Measurements from ENCODE around the gene HCFC1R1. TPM values are rescaled to one million over a fixed set of nuclear protein-coding genes. Genes with fewer than 3 reads are reported as not detected.

The HCFC1R1 gene
- total and polyA plus RNA-seq, 2 of the 8 experiments (the other 6 are each of a cell fraction or from before 2014, with no cell fraction given): 72.7 to 138 TPM

GRCh38 chr16:3035289-3035971 lies 11.7 kb upstream of the HCFC1R1 start (continued):
- TF ChIP-seq CHD7 (IDR thresholded peaks at IDR 0.05; ENCODE audit: insufficient replicate concordance, low read length) (no peak), CTBP2 (IDR thresholded peaks at IDR 0.05; ENCODE audit: borderline replicate concordance, insufficient read depth, insufficient read length, low read length) (no peak), BCL11A (IDR thresholded peaks at IDR 0.05; ENCODE audit: low read depth in 2 of 2, low read length in 2 of 2) (no peak), SIN3A (conservative IDR thresholded peaks at IDR 0.05 in 1 of 2, IDR thresholded peaks at IDR 0.05 in 1 of 2; ENCODE audit: low read depth in 1 of 2, low read length in 2 of 2) (no peak), NRF1 (IDR thresholded peaks at IDR 0.05; ENCODE audit: low read depth, low read length) (no peak), SAP30 (IDR thresholded peaks at IDR 0.05; ENCODE audit: insufficient read depth, insufficient replicate concordance, low read length) (no peak), CREB1 (IDR thresholded peaks at IDR 0.05) (no peak), POU5F1 (IDR thresholded peaks at IDR 0.05; ENCODE audit: low read depth, low read length) (no peak), SP4 (IDR thresholded peaks at IDR 0.05; ENCODE audit: low read length) (no peak), SIX5 (IDR thresholded peaks at IDR 0.05; ENCODE audit: low read depth, low read length) (no peak), JUND (IDR thresholded peaks at IDR 0.05; ENCODE audit: low read length) (no peak)

All from H1 (cell line).